NOMO-1 (cell line): Measurements from ENCODE around the gene TRIP13.

Experiments
- DNase-seq, 2 experiments: peaks; one replicate each; lab custom pipeline; 2025; ENCODE audit not compliant: unreplicated experiment in 2 of 2; lab: John Stamatoyannopoulos, UW

The TRIP13 gene

DNA sequence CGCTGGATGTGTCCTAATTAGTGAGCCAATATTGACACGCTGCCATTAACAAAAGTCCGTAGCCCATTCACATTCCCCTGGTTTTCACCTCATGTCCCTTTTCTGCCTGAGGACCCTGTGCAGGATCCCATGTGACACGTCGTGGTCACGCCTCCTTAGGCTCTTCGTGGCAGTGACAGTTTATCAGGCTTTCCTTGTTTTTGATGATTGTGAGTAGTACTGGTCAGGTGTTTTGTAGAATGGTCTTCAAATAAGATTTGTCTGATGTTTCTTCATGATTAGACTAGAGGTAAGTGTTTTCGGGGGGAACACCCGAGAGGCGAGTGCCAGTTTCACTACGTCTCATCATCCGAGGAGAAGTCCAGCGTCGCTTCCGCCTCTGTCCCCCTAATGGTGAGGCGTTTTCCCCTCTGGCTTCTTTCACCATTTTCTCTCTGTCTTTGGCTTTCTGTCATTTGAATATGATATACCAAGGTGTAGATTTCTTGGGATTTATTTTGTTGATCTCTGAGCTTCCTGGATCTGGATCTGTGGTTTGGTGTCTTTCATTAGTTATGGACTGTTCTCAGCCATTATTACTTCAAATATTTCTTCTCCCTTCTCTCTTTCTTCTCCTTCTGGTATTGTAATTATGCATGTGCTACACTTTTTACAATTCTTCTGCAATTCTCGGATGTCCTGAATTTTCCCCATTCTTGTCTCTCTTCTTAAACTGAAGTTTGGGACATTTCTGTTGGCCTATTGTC lies 57.3 kb downstream of the TRIP13 start:
- DNase-seq, result no peak

DNA sequence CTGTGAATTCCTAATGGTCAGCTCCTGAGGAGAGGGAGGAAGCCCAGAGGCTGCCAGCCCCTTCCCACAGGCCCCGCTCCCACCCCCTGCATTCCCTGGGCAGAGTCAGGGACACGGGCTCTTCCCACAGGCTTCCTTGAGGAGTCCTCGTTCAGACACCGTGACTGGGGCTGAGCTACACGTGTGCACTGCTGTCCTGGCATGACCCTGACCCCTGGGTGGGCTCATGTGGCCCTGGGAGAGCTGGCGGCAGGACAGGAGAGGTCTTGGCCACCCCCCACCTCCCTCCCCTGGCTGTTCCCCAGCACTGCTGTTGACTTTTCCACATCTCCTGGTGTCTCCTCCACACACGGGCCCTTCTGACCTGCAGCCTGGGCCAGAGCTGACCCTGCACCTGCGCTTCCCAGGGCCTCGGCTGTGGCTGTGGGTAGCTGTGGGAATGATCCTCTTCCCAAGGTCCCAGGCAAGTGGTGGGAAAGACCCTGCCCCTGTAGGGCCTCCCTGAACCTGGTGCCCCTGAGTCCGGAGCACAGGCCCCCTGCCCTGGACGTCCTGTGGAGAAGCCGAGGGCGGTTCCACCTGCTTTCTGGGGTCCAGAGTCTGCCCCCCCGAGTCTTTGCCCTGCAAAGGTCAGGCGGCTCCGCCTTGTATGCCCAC lies 59.4 kb downstream of the TRIP13 start:
- DNase-seq, result no peak

DNA sequence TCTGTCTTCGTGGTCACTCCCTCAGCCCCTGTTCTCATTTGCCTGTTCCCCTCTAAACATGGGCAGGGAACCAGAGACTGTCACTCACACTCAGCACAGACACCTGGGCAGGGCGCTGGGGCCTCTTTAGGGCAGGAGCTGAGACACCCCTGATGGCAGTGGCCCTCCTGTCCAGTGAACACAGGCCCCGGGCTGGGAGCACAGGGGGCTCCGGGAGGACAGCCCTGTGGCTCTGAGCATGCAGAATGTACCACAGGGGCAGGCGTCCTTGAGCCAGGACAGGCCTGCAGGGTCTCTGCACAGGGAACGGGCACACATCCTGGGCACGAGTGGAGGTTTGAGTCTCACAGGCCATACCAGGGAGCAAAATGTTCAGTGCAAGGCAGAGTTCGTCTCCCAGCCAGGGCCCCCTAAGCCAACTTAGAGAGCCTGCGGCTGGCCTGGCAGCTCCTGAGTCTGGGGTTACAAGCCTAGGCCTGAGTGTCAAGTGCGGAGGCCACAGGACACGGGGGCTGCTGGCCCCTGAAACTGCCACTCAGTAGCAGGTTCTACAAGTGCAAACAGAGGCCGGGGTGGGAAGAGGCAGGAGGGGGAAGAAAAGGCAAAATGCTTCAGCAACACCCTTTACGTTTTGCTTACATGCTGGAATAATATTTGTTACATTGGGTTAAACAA lies 60.0 kb downstream of the TRIP13 start:
- DNase-seq, result no peak

DNA sequence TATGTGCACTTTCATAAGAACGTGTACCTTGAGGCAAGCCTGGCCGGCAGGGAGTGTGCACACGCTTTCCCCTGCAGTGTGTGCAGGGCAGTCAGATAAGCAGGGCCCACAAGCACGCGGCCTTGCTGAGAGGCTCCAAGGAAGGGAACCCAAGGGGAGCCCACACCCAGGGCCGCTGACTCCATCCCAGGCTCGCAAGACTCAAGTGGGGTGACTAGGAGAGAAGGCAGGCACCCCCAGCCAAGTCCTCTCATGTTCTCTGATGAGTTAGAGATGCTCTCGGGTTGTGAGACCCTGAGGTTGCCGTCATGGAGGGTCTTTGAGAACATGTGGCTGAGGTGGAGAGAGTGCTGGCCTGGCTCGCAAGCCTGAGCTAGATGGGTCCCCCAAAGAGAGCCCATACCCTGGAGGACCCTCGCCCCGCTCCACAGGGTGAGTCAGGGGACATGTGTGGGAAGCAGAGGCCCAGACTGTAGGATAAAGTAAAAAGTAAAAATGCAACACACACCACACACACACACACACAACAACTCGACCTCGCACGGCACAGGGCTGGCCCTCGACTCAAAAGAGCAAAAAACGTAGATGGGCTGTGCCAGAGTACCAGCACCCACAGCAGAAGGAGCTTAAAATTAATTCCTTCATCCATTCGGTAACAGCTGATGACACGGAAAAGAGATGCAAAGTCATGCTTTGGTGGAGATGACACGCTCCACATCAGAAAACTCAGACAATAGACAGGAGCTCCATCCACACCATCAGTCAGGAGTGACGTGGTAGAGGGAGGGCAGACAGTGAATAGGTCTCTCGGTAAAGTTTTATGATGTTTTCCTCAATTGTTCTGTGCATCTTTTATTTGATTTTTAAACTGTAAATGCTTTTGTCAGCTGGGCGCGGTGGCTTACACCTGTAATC lies 61.1 kb downstream of the TRIP13 start:
- no peak for DNase-seq

DNA sequence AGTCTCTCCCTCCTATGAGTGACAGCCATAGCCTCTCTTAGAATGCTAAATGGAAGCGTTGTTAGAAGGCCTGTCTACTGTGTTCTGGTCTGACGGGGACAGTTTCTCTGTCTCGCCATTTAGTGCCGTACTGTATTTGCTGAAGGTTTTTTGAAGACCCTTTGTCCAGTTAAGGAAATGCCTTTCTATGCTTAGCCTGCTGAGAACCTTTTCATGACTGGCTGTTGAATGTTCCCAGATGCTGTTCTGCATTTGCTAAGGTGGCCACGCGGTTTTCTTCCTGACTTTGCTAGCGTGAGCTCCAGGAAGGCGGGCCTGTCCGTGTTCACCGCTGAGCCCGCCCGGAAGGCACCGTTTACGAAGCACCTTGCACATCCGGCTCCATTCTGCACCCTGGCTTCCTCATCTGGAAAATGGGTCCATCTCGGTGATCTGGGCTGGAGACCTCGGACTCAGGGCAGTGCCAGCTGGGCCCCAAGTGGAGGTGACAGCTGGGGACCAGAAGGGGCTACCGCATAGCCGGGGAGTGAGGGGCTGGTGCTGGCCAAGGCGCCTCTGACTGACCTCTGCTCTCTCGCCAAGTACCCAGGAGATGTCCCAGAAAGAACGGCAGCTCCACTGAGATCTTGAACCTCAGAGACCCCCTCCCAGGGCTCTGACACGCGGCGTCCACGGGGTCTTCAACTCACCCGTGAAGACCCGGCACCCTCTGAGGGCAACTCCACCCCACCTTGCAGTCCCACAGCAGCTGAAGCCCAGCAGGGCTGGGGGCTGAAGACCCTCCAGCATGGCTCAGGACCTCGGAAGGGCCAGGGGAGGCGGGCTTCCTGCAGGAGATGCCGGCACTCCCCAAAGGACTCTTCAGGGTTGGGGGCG lies 63.4 kb downstream of the TRIP13 start:
- DNase-seq, result no peak

DNA sequence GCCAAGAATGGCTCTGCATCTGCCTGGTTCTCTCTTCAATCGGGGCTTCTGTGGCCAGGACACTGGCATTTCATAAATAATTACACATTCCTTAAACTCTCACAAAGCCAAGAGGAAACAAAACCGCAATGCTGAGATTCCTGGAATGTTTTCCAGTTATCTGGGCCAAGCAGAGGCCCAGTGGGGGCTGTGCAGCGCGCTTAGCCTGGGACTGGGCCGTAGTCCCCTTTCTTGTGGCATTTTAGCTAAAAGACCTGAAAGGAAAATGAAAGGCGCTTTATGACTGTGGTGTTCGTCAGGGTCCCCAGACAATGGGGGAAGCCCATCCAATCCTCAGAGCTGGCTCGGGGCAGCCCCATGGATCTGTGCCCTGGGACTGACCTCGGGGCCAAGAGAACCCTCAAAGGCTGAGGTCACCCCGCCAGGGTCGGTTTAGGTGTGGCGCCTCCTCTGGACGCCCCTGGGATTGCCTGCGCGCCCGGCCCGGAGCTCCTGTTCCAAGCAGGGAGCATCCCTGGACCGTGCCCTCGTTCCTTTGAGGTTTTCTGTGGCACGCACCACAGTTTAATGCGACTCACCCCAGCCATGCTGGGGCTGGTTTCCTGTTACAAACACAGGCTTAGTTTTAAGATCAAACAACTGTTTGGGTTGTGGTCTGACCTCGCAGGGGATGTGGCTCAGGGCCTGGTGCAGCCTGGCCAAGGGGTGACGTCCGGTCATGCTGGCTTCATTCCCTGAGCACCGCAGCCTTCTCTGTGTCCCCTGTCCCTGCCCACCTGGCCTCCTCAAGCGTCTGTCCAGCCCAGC lies 64.5 kb downstream of the TRIP13 start:
- DNase-seq, result no peak

DNA sequence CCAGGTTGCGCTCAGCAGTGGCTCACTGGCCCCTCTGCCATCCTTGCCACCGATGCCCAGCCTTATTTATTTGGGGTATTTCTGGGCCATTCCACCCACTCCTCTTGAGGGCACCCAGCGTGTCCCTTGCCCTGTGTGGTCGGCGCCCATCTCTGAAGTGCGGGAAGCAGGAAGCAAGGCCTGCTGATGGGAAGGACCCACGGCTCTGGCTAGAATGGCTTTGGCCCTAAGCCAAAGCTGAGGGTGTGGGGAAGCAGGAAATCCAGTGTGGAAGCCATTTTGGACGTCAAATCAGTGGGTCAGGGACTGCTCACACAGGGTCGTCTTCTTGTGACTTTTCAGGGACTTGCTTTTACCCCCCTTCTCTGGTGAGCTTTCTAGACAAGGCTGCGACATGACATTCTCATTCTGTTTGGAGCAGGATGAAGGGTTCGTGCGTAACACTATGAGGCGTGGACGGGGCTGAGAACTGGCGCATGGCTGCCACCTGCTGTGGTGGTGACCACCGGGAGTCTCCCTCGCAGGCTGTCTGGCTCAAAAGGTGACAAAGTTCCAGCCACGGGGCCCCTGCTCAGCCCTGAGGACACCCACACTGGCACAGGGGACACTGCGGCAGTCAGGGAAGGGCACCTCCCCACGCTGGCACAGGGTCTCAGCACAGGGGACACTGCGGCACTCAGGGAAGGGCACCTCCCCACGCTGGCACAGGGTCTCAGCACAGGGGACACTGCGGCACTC lies 65.2 kb downstream of the TRIP13 start:
- no peak for DNase-seq

DNA sequence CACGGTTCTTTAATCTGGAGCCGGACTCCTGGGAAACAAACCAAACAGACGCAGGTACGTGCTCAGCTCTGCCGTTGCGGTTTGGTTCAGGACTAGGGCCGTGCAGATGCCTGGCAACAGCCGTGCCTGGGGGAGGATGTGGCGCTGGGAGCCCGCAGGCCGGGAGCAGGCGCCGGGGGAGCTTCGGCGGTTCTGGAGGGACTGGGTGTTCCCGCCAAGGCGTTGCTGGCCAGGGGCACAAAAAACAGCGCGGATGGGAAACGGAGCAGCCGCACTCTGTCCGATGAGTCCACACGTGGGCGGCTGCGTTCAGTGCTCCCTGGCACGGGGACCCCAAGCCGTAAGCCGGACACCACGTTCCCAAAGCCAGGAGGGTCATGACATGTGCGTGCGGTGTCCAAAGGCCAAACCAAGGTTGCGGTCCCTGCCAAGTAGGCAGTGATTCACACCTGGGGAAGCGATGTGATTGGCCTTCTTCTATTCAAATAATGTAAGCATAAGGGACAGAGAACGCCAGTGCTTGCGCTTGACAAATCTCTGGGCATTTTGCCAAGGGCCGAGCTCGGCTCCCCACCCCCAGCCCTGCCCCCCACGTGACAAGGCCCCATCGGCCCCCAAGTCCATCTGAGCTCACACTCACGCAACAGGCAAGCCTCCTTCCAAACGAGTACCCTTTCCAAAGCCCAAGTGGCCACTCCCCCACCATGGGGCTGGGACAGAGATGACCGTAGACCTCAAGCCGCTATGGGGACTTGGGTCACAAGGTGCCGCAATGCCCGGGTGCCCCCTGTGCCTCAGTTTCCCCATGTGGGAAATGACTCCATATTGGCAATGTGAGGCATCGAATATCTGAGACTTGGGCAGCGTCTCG lies 66.3 kb downstream of the TRIP13 start:
- no peak for DNase-seq

DNA sequence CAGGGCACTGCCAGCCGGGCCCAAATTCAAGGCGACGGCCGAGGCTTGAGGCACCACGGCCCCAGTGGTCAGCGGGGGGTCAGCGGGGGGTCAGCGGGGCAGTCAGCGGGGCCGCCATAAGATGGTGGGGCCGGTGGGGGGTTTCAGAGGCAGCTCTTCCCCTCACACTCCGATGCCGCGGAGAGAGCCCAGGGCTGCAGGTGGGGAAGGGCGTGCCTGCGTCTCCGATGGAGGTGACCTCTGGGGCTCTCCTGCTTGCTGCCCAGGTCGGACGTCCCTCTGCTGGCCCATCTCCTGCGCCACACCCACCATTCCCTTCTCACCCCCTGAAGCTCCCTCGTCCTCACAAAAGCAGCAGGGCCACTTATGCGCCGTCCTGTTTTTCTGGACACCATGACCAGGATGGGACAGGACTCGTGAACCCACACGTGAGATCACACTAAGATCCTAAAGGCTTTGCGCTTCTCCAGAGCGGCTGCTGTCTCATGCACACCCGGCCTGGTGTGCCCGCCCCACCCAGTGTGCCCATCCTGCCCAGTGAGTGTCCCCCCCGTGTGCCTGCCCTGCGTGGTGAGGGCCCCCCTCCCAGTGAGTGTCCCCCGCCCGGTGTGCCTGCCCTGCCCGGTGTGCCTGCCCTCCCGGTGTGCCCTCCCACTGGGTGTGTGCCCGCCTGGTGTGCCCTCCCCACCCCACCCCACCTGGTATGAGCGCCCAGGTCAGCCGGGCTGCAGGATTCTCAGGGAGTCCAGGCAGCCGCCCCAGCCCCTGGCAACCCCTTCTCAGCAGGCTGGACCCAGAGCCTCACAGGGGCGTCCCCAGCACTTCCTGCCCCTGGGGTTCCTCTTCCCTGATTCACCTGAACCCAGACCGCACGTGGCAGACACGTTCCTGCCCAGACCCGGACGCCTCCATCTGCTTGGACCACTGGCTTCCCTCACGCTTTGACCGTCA lies 67.2 kb downstream of the TRIP13 start:
- DNase-seq, result no peak

DNA sequence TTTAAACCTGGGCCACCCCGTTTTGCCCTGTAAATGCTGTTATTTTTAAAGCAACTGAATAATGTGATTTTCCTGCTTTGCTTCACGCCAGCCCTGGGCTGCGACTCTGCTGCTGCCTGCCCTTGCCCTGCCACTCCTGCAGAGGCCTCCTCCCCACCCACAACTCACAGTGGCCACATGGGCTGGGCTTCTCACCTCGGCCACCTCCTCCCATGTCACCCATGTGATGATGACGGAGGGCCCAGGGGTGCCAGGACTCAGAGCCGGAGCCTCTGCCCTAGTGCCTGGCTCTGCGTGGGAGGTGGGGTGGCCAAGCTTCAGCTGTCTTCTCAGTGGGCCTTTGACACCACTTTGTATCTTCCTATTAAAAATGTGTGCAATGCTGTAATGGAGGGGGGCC lies 67.9 kb downstream of the TRIP13 start:
- no peak for DNase-seq

DNA sequence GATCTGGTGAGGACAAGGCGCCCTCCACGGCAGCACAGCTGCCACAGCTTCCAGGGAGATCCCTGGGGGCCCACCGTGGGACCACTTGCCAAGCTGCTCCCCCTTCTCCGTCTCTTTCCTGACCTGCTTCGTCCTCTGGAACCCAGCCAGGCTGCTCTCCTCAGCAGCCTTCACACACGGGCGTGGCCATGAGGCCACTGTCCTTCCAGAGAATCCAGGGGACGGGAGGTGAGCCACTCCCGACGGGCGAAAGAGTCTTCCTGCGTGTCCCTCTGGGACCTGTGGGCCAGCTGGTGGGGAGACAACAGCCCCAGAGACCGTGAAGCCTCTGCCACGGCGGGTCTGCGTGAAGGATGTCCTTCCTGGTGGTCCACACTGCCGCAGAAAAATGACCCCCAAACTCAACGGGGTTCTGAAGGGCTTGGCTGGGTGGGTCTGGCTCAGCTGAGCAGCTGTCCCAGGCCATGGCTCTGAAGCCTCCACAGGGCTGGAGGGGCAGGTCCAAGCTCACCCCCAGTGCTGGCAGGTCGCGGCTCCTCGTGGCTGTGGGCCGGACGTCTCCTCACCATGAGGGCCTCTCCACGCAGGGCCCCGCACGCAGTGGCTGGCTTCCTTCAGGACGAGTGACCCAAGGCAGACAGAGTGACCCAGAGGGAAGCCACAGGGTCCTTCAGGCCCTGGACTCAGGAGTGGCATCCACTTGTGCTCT lies 68.5 kb downstream of the TRIP13 start:
- no peak for DNase-seq

DNA sequence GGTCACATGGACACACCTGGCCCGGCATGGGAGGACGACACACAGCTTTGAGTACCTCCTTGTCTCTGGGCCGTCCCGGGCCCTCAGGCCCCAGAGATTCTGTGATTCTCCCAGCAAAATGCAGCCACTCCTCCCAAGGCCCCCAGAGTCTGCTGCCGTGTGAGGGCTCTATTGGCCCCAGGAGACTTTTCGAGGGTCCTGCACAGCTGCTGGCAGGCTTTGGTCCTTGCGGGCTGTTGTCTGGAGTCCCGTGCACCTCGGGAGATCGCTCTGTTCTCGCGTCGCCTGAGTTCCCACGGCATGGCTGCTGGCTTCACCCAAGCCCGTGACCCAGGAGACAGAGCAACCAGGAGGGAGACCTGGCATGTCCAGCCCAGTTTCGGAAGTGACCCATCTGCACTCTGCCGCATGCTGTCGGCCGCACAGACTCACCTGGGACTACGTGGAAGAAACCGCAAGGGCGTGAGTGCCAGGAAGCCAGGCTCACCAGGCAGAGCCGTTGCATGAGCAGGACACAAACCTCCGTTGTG lies 69.1 kb downstream of the TRIP13 start:
- no peak for DNase-seq

DNA sequence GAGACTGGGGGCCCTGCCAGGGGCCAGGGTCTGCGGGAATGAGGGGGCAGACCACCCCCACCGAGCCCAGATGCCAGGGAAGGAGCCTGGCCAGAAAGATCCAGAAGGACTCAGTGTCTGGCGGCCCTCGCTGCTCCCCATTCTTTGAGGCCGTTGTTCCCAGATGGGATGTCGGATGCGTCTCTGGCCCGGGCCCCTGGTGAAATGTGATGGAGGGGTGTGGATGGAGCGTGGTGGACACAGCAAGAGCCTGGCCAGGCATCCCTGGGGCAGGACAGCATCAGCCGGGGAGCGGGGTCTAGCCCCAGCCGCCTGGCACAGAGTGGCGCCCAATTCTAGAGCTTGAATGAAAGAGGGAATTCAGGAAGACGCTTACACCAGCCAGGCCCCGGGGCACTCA lies 69.7 kb downstream of the TRIP13 start:
- DNase-seq, result no peak

DNA sequence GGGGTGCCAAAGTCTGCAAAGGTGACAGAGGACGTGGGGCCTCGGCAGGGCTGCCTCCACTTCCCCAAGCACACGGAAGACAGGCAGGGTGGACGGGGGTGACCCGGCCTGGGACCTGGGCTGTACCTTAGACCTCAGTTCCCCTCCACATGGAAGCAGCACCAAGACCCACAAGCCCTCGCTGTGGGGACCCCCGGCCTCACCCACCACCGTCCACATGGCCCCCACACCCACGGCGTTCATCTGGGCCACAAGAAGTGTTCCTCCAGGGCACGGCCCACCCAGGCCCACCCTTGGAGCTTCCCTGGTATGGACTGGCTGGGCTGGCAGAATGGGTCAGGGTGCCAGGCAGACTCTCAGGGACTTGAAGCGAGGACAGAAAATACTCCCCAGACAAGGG lies 70.1 kb downstream of the TRIP13 start:
- no peak for DNase-seq

DNA sequence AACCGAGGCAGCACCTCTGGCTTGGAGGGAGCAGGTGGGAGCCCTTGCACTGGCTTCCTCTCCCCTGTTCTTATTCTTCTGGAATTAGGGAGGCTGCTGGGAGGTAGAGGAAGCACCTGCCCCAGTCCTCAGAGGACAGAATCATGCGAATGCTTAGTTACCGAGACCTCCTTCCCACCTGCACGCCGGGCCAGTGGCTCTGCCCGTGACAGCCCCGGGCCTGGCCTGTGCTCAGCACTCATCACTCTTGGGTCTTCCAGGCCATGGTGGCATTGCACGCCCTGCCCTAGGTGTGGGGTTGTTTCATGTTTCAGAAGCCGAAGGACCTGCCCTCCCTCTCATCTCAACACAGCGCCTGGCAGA lies 70.6 kb downstream of the TRIP13 start:
- no peak for DNase-seq
